Cardiac muscle cell (in vitro differentiated cells and primary cell): ENCODE results near the gene MPG. TPM values are rescaled to one million over a fixed set of nuclear protein-coding genes. Genes with fewer than 3 reads are reported as not detected.
"Not testable (repeated sequence)": the region's sequence is repeated elsewhere in the genome, so short reads cannot be mapped to it uniquely, and the experiment has no call there.

Experiments
- DNase-seq, 2 donors: peaks; one replicate each; pipeline versions ENCODE4 v3.0.0 to v3.0.0-alpha.2; 2010 to 2017; ENCODE audit warnings: low read depth in 1 of 2, low spot score in 1 of 2
- H3K27ac ChIP-seq: fragments of 200-600 bp; sonication (generic); 2 replicates; pipeline ENCODE4 v1.5.1; 2016
- H3K27me3 ChIP-seq: fragments of 200-600 bp; sonication (generic); 2 replicates; pipeline ENCODE4 v1.6.0; 2016; ENCODE audit warnings: control low read depth
- H3K36me3 ChIP-seq: fragments of 200-600 bp; sonication (generic); 2 replicates; pipeline ENCODE4 v1.5.1; 2016; ENCODE audit warnings: control low read depth
- H3K4me1 ChIP-seq: fragments of 200-600 bp; sonication (generic); 2 replicates; pipeline ENCODE4 v1.8.1; 2017; ENCODE audit warnings: low read depth, mild to moderate bottlenecking, mixed run types
- H3K4me3 ChIP-seq: fragments of 200-600 bp; sonication (generic); 2 replicates; pipeline ENCODE4 v1.5.1; 2016; ENCODE audit warnings: mild to moderate bottlenecking
- H3K9me3 ChIP-seq: fragments of 200-600 bp; sonication (generic); 2 replicates; pipeline ENCODE4 v1.5.1; 2017; ENCODE audit warnings: low read depth, mild to moderate bottlenecking, control low read depth
- polyA plus RNA-seq: library from polyadenylated mRNA; unstranded; fragments of >200 nt; fragmentation: Nextera tagmentation; extraction: Ambion mirVana; gene quantifications from 2 replicates; pipeline ENCODE4 v1.2.1, GENCODE V29; 2016
- total RNA-seq: library from RNA; depleted of rRNA; stranded (reverse); fragments of >200 nt; gene quantifications from 2 replicates; pipeline ENCODE4 v1.2.3, GENCODE V29; 2016
- TF ChIP-seq, protein P1 (sequence below): IDR thresholded peaks from 2 replicates; pipeline ENCODE4 v1.5.1; 2012; ENCODE audit warnings: low read depth, mild to moderate bottlenecking, low read length

Gene MPG
- total and polyA plus RNA-seq, 2 experiments from 2014 or later: 78.2 to 90.2 TPM

DNA sequence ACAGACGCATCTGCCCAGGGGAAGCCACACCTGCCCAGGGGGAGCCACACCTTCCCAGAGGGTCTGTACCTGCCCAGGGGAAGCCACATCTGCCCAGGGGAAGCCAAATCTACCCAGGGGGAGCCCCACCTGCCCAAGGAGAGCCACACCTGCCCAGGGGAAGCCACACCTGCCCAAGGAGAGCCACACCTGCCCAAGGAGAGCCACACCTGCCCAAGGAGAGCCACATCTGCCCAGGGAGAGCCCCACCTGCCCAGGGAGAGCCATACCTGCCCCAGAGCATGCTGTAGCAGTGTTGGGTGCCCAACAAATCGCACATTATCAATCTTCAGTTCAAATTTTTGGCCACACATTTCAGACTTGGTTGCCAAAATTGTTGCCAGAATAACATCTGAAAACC, 40.8 kb downstream of the MPG start:
- Histone ChIP-seq H3K27ac (no peak overlapping the region), H3K27me3 (no peaks in the 10 kb centered on the region), H3K9me3 (no peaks in the 10 kb centered on the region), H3K36me3 (no peaks in the 10 kb centered on the region), H3K4me3 (no peak overlapping the region), H3K4me1 (no peaks in the 10 kb centered on the region)
- TF ChIP-seq, protein P1, sequence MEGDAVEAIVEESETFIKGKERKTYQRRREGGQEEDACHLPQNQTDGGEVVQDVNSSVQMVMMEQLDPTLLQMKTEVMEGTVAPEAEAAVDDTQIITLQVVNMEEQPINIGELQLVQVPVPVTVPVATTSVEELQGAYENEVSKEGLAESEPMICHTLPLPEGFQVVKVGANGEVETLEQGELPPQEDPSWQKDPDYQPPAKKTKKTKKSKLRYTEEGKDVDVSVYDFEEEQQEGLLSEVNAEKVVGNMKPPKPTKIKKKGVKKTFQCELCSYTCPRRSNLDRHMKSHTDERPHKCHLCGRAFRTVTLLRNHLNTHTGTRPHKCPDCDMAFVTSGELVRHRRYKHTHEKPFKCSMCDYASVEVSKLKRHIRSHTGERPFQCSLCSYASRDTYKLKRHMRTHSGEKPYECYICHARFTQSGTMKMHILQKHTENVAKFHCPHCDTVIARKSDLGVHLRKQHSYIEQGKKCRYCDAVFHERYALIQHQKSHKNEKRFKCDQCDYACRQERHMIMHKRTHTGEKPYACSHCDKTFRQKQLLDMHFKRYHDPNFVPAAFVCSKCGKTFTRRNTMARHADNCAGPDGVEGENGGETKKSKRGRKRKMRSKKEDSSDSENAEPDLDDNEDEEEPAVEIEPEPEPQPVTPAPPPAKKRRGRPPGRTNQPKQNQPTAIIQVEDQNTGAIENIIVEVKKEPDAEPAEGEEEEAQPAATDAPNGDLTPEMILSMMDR: no peak
- DNase-seq: no peak

DNA sequence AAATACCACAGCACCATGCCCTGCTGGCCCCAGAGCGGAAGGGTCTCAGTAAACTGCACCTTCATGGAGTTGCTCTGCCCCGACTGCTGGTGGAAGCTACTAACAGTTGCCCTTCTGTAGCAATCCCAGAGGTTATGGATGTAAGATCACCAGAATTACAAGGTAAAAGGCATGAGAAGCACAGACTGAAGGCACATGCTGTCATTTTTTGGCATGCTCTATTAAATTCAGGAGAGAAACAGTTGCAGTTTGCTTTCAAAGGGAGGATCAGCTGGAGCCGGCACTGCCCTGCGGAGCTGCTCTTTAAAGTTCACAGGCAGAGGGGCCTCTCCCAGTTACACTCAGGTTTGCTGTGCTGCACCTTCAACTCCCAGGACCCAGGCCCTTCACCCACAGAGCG, 41.3 kb downstream of the MPG start:
- Histone ChIP-seq H3K27ac (no peak overlapping the region), H3K9me3 (no peaks in the 10 kb centered on the region), H3K36me3 (no peaks in the 10 kb centered on the region), H3K4me3 (no peak overlapping the region), H3K4me1 (no peaks in the 10 kb centered on the region), H3K27me3 (no peaks in the 10 kb centered on the region)
- TF ChIP-seq, protein P1: no peak
- DNase-seq: no peak

DNA sequence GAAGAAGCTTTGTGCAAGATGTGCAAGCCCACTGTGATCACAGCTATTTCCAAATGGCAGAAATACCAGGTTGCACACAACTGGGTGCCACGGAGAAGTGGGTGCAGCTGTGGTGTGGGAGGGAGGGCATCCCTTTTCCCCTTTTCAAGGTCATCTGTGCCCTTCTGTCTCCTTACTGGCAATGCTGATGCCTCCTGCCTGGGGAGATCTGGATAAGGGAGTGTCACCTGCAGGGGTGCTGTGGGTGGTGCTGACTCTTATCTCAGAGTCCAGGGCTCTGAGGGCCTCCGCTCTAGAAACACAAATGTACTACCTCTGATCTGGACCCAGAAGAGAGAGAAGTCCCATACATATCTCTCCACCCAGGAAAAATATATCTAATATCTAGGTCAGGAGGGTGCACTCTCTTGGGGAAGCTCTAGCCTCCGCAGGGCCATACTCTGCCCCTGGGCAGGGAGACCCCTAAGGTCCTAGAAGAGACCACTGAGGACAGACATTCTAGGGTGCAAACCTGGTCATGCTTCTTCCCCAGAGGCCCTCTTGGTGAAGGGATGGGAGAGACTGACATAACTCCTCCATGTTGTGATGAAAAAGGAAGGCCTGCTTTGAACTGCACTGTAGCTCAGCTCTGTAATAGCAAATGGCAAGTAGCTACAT, 41.9 kb downstream of the MPG start:
- H3K36me3 ChIP-seq: no peaks in the 10 kb centered on the region
- DNase-seq: no peak
- no peaks in the 10 kb centered on the region for H3K4me1 ChIP-seq
- TF ChIP-seq, protein P1: no peak
- H3K27me3 ChIP-seq: no peaks in the 10 kb centered on the region
- no peaks in the 10 kb centered on the region for H3K9me3 ChIP-seq
- H3K4me3 ChIP-seq: no peak overlapping the region
- no peak overlapping the region for H3K27ac ChIP-seq

DNA sequence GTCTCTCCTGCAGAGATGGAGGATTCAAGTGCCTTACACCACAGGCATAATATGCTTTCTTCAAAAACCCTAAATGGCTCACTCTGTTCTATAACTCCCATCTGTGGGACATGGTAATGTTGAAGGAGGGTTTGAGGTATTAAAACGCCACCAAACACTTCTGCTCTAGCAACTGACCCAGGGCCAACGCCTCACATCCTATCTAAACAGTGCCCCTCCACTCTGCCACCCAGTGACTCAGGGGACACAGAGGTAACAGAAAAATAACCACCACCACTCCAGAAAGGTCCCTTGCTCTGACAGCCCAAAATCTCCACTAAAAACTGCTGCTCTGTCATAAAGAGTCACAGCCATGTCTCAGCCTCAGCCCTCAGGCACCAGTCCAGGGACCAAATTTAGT, 42.7 kb downstream of the MPG start:
- H3K27ac ChIP-seq: no peak overlapping the region
- no peaks in the 10 kb centered on the region for H3K27me3 ChIP-seq
- TF ChIP-seq, protein P1: no peak
- no peaks in the 10 kb centered on the region for H3K9me3 ChIP-seq
- H3K4me3 ChIP-seq: no peak overlapping the region
- H3K36me3 ChIP-seq: no peaks in the 10 kb centered on the region
- H3K4me1 ChIP-seq: no peaks in the 10 kb centered on the region
- no peak for DNase-seq

DNA sequence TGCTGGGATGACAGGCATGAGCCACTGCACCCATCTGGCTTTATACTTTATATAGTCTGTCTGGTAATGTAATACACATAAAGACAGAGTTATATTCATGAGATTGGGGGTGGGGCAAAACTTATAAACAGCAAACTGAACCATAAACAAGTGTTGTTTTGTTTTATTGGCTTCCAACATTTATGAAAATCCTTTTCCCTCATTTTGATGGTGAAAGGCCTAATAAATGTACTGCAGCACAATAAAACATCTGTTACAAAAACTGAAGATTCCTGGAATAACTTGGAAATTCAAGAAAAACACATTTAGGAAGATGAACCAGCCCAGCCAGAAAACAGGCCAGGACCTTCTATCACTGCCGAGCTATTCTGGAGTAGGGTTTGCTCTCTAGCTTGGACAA, 44.3 kb downstream of the MPG start:
- Histone ChIP-seq H3K27ac (no peak overlapping the region), H3K36me3 (no peaks in the 10 kb centered on the region), H3K9me3 (no peaks in the 10 kb centered on the region), H3K27me3 (no peaks in the 10 kb centered on the region), H3K4me1 (no peaks in the 10 kb centered on the region), H3K4me3 (no peak overlapping the region)
- TF ChIP-seq, protein P1: no peak
- DNase-seq: no peak

DNA sequence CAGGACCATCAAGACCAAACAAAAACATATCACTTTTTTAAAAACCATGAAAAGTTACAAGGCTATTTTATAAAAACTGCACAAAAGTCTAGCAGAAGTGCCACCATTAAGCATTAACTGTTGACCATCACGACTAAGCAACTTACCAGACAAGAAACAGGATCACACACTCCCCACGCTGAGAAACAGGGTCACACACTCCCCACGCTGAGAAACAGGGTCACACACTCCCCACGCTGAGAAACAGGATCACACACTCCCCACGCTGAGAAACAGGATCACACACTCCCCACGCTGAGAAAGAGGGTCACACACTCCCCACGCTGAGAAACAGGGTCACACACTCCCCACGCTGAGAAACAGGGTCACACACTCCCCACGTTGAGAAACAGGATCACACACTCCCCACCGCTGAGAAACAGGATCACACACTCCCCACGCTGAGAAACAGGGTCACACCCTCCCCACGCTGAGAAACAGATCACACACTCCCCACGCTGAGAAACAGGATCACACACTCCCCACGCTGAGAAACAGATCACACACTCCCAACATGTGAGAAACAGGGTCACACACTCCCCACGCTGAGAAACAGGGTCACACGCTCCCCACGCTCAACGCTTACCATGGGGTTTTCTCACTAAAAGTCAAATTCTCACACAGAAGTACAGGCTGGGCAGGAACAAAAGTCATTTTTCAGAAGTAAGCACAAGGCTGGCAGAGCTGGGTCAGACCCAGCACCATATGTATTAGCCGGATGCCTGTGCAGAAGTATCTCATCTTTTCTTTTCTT, 45.7 kb downstream of the MPG start:
- H3K27me3 ChIP-seq, H3K36me3 ChIP-seq, H3K27ac ChIP-seq, H3K4me3 ChIP-seq, H3K4me1 ChIP-seq, DNase-seq, H3K9me3 ChIP-seq: not testable (repeated sequence)
